DND-41 (cell line): ENCODE measurements around the gene VEGFC.

Experiments
- CTCF ChIP-seq: IDR thresholded peaks from 2 replicates; pipeline ENCODE4 v1.5.1; 2012; ENCODE audit warnings: borderline replicate concordance, low read length, moderate library complexity, mild to moderate bottlenecking; ENCODE audit not compliant: poor library complexity, severe bottlenecking; ENCODE audit errors: extremely low read depth
- EZH2 ChIP-seq: IDR thresholded peaks from 3 replicates; pipeline ENCODE4 v1.6.1; 2012; ENCODE audit warnings: borderline replicate concordance, low read depth, mild to moderate bottlenecking, moderate library complexity, low read length, inconsistent platforms; ENCODE audit not compliant: severe bottlenecking

GRCh38 chr4:176830971-176831370 lies 38.2 kb upstream of the VEGFC start:
- no peak for TF ChIP-seq CTCF
- TF ChIP-seq EZH2, result no peak
